ENCODE measurements around the gene MRPS31.

Gene MRPS31

DNA sequence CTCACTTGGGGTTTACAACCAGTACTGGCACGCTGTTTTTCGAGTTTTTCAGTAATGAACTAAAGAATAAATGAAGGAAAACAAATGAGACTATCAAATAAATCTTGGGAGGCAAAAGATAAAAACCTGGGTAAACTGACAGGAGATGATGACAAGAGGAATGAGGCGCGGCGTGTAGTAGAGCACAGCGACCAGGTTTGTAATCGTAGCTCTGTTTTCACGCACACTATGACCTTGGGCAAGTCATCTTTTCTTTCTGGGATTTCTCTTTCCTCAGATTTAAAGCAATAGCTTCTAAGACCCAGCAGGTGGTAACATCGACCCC is 419 bp downstream of the MRPS31 start:
- Histone ChIP-seq H3K9ac (ENCODE audit: low read length) (peak overlapping the region; percentile 86), H3K4me3 (ENCODE audit: insufficient read depth, low read length, poor library complexity, severe bottlenecking) (peak overlapping the region; percentile 88), H2AFZ (ENCODE audit: low read depth, low read length, severe bottlenecking) (no peak overlapping the region), H3K79me2 (ENCODE audit: insufficient read depth, low read length) (peaks cover 17% of the 10 kb centered on the region), H3K9me2 (replicated peaks; ENCODE audit: insufficient read depth, low read length) (no peaks in the 10 kb centered on the region), H3F3A (ENCODE audit: insufficient read depth) (peaks cover 24% of the 10 kb centered on the region; the same call in 1 of the 2 replicates), H3K27me3 (ENCODE audit: low read length) (no peaks in the 10 kb centered on the region), H3K27ac (ENCODE audit: low read depth, low read length) (peak overlapping the region; percentile 61), H3K36me3 (ENCODE audit: low read length) (peaks cover 5% of the 10 kb centered on the region; the same call in 1 of the 2 replicates), H3K4me2 (ENCODE audit: low read depth, low read length, poor library complexity, severe bottlenecking) (peak overlapping the region; percentile 77), H3K9me3 (ENCODE audit: insufficient read depth, low read length) (no peaks in the 10 kb centered on the region), H4K20me1 (ENCODE audit: low read depth, low read length) (no peaks in the 10 kb centered on the region)
- no peak for TF ChIP-seq EZH2phosphoT487 (conservative IDR thresholded peaks at IDR 0.05; ENCODE audit: low read length)
- TF ChIP-seq, protein P1, sequence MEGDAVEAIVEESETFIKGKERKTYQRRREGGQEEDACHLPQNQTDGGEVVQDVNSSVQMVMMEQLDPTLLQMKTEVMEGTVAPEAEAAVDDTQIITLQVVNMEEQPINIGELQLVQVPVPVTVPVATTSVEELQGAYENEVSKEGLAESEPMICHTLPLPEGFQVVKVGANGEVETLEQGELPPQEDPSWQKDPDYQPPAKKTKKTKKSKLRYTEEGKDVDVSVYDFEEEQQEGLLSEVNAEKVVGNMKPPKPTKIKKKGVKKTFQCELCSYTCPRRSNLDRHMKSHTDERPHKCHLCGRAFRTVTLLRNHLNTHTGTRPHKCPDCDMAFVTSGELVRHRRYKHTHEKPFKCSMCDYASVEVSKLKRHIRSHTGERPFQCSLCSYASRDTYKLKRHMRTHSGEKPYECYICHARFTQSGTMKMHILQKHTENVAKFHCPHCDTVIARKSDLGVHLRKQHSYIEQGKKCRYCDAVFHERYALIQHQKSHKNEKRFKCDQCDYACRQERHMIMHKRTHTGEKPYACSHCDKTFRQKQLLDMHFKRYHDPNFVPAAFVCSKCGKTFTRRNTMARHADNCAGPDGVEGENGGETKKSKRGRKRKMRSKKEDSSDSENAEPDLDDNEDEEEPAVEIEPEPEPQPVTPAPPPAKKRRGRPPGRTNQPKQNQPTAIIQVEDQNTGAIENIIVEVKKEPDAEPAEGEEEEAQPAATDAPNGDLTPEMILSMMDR (IDR thresholded peaks at IDR 0.05; ENCODE audit: insufficient read depth, low read length, poor library complexity, severe bottlenecking) = no peak

DNA sequence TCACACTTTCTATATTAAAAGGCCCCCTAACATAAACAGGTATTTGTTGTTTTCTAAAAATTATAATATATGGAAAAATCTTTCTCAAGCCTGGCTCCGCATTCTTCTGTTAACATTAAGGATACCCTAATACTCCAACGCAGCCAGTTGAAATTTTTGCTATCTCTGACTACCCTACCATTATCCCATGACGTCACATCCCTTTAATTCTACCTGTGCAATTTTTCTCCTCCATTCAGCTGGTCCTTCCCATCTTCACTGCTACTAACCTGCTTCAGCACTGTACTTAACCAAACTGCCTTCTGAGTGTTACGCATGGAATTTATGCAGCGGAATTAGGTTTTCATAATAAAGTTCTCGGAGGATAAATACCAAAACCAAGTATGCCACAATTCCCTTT is 1.0 kb downstream of the MRPS31 start:
- H3K36me3 ChIP-seq (ENCODE audit: low read length) = peaks cover 5% of the 10 kb centered on the region; the same call in 1 of the 2 replicates
- H3K27ac ChIP-seq (ENCODE audit: low read depth, low read length) = peak overlapping the region; percentile 61
- H3K9me3 ChIP-seq (ENCODE audit: insufficient read depth, low read length) = no peaks in the 10 kb centered on the region
- peaks cover 20% of the 10 kb centered on the region for H3K79me2 ChIP-seq (ENCODE audit: insufficient read depth, low read length)
- H3K4me3 ChIP-seq (ENCODE audit: insufficient read depth, low read length, poor library complexity, severe bottlenecking) = peak overlapping the region; percentile 88
- peak overlapping the region; percentile 86 for H3K9ac ChIP-seq (ENCODE audit: low read length)
- no peaks in the 10 kb centered on the region for H3K27me3 ChIP-seq (ENCODE audit: low read length)
- H4K20me1 ChIP-seq (ENCODE audit: low read depth, low read length) = no peaks in the 10 kb centered on the region
- no peaks in the 10 kb centered on the region for H3K9me2 ChIP-seq (replicated peaks; ENCODE audit: insufficient read depth, low read length)
- TF ChIP-seq, protein P1 (IDR thresholded peaks at IDR 0.05; ENCODE audit: insufficient read depth, low read length, poor library complexity, severe bottlenecking) = no peak
- TF ChIP-seq EZH2phosphoT487 (conservative IDR thresholded peaks at IDR 0.05; ENCODE audit: low read length) = no peak
- H2AFZ ChIP-seq (ENCODE audit: low read depth, low read length, severe bottlenecking) = no peak overlapping the region
- H3K4me2 ChIP-seq (ENCODE audit: low read depth, low read length, poor library complexity, severe bottlenecking) = peak overlapping the region; percentile 77
- peaks cover 24% of the 10 kb centered on the region; the same call in 1 of the 2 replicates for H3F3A ChIP-seq (ENCODE audit: insufficient read depth)

DNA sequence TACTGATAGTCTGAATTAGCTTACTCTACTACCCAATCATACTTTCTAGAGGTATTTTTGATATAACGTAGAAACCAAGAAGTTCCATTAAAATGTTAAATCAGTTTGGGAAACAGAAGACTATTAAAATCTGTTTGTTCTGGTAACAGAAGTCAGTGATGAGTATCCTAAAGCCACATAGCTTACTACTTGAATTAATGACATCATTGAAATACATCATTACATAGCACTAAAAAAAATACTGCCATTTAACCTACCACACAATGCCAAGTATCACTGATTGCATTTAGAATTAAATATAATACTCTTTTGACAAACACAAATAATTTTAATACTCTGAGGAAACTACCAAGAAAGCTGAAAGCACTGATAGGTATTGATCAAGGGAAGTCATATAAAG is 5.4 kb downstream of the MRPS31 start:
- Histone ChIP-seq H3K9me2 (replicated peaks; ENCODE audit: insufficient read depth, low read length) (no peaks in the 10 kb centered on the region), H3K27me3 (ENCODE audit: low read length) (no peaks in the 10 kb centered on the region), H3K27ac (ENCODE audit: low read depth, low read length) (peak overlapping the region; percentile 91), H3K4me3 (ENCODE audit: insufficient read depth, low read length, poor library complexity, severe bottlenecking) (no peak overlapping the region), H3K79me2 (ENCODE audit: insufficient read depth, low read length) (peaks cover 44% of the 10 kb centered on the region), H3K36me3 (ENCODE audit: low read length) (peaks cover 5% of the 10 kb centered on the region; the same call in 1 of the 2 replicates), H3K4me2 (ENCODE audit: low read depth, low read length, poor library complexity, severe bottlenecking) (peak overlapping the region; percentile 20), H3F3A (ENCODE audit: insufficient read depth) (peaks cover 52% of the 10 kb centered on the region), H3K9me3 (ENCODE audit: insufficient read depth, low read length) (no peaks in the 10 kb centered on the region), H3K9ac (ENCODE audit: low read length) (no peak overlapping the region), H4K20me1 (ENCODE audit: low read depth, low read length) (no peaks in the 10 kb centered on the region), H2AFZ (ENCODE audit: low read depth, low read length, severe bottlenecking) (no peak overlapping the region)
- TF ChIP-seq, protein P1 (IDR thresholded peaks at IDR 0.05; ENCODE audit: insufficient read depth, low read length, poor library complexity, severe bottlenecking) = no peak
- TF ChIP-seq EZH2phosphoT487 (conservative IDR thresholded peaks at IDR 0.05; ENCODE audit: low read length) = no peak
